GM18526 (cell line): Measurements from ENCODE around the gene OTOP1.

ENCODE experiments used
- POLR2A ChIP-seq: IDR thresholded peaks from 3 replicates; pipeline ENCODE4 v1.6.1; 2011; ENCODE audit not compliant: insufficient read length; ENCODE audit errors: extremely low read depth

OTOP1 gene

GRCh38 chr4:4182835-4183568, 43.7 kb downstream of the OTOP1 start:
- TF ChIP-seq POLR2A, result no peak

- TF ChIP-seq POLR2A, result no peak
Measured at GRCh38 chr4:4170596-4171150, 56.1 kb downstream of the OTOP1 start.
